IMR-90 (cell line): Measurements from ENCODE around the gene PARD3.

Experiments used
- MAFK ChIP-seq: IDR thresholded peaks from 2 replicates; pipeline ENCODE4 v1.6.1; 2012; ENCODE audit warnings: low read depth, low read length, improper control_type of control experiment
- POLR2A ChIP-seq: IDR thresholded peaks from 2 replicates; pipeline ENCODE4 v1.6.1; 2012; ENCODE audit warnings: mild to moderate bottlenecking, low read depth, low read length

DNA sequence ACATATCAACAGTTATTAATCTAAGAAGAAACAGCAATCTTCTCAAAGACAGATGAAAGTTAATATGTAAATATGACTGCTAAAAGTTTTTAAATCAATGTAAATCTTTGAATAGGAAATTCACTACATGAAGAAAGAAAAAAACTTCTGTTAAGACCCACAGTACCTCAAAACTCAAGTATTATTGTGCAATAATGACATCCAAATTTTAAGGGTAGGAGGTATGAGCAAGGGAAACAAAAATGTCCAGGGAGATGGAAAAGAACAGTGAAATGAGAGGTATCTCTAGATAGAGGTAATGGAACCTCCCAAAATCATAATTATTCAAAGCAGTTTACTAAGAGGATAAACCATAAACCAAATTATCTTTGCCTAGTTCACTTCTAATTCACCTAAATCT is 436.8 kb downstream of the PARD3 start:
- no peak for TF ChIP-seq MAFK
- no peak for TF ChIP-seq POLR2A
